ENCODE measurements around the gene MMP24OS.

GRCh38 chr20:35290186-35290886, 12.4 kb upstream of the MMP24OS start:
- no peak for TF ChIP-seq POLR2AphosphoS5 (IDR thresholded peaks at IDR 0.05; ENCODE audit: low read depth, low read length)
- no peak for TF ChIP-seq SP1 (IDR thresholded peaks at IDR 0.05; ENCODE audit: low read depth)
- TF ChIP-seq, protein P1, sequence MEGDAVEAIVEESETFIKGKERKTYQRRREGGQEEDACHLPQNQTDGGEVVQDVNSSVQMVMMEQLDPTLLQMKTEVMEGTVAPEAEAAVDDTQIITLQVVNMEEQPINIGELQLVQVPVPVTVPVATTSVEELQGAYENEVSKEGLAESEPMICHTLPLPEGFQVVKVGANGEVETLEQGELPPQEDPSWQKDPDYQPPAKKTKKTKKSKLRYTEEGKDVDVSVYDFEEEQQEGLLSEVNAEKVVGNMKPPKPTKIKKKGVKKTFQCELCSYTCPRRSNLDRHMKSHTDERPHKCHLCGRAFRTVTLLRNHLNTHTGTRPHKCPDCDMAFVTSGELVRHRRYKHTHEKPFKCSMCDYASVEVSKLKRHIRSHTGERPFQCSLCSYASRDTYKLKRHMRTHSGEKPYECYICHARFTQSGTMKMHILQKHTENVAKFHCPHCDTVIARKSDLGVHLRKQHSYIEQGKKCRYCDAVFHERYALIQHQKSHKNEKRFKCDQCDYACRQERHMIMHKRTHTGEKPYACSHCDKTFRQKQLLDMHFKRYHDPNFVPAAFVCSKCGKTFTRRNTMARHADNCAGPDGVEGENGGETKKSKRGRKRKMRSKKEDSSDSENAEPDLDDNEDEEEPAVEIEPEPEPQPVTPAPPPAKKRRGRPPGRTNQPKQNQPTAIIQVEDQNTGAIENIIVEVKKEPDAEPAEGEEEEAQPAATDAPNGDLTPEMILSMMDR (IDR thresholded peaks at IDR 0.05 in 2 of 3, conservative IDR thresholded peaks at IDR 0.05 in 1 of 3; ENCODE audit: borderline replicate concordance in 1 of 3, insufficient read depth in 1 of 3, low read depth in 2 of 3, low read length in 2 of 3) = no peak
- no peak for TF ChIP-seq YY1 (IDR thresholded peaks at IDR 0.05; ENCODE audit: extremely low read depth, insufficient replicate concordance, low read depth, low read length)
- TF ChIP-seq POLR2A (IDR thresholded peaks at IDR 0.05; ENCODE audit: borderline replicate concordance, extremely low read depth, insufficient read depth, insufficient read length) = no peak
- TF ChIP-seq RAD21 (IDR thresholded peaks at IDR 0.05; ENCODE audit: low read depth) = no peak
- no peak for TF ChIP-seq CBX3 (IDR thresholded peaks at IDR 0.05; ENCODE audit: low read depth)

Measured in HCT116 (cell line).